Panc1 (cell line): Measurements from ENCODE around the gene PLB1.

ENCODE experiments used
- CTCF ChIP-seq: fragments of 450-650 bp; IDR thresholded peaks from 2 replicates; pipeline ENCODE4 v1.5.1; 2017; ENCODE audit warnings: mild to moderate bottlenecking
- POLR2AphosphoS5 ChIP-seq: IDR thresholded peaks from 2 replicates; pipeline ENCODE4 v1.6.1; 2012; ENCODE audit warnings: mild to moderate bottlenecking, low read depth, low read length, moderate library complexity
- SIN3A ChIP-seq: IDR thresholded peaks from 2 replicates; pipeline ENCODE4 v1.6.1; 2012; ENCODE audit warnings: low read depth, mild to moderate bottlenecking, low read length, moderate library complexity, borderline replicate concordance; ENCODE audit not compliant: insufficient read depth
- TCF7L2 ChIP-seq: IDR thresholded peaks from 2 replicates; pipeline ENCODE4 v1.6.1; 2011; ENCODE audit warnings: mild to moderate bottlenecking, low read depth, low read length, inconsistent platforms
- TF ChIP-seq, protein P1 (sequence below), 2 experiments: IDR thresholded peaks; 2 replicates each; pipeline ENCODE4 v1.6.1; 2011 to 2012; ENCODE audit warnings: low read depth in 2 of 2, control low read depth in 1 of 2, low read length in 1 of 2, mild to moderate bottlenecking in 1 of 2, moderate library complexity in 1 of 2; ENCODE audit not compliant: insufficient read depth in 1 of 2

DNA sequence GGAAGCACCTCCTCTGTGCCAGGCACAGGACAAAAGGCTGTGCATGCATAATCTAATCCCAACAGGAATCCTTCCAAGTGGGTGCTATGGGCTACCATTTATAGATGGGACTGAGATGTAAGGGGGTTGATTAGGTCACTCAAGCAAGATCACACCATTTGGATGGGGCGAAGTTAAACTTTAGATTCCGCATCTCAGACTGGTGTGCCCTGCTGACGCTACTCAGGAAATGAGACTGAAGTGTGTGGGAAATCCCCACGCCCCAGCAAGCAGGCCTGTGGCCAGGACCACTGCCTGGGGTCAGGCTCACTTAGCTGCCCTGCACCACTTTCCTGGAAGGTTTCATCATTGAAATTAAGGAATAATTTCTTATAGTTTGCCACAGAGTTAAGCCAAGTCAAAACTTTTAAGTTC is 185.3 kb downstream of the PLB1 start:
- TF ChIP-seq CTCF (no peak), POLR2AphosphoS5 (no peak), SIN3A (no peak), TCF7L2 (no peak)
- TF ChIP-seq, protein P1, sequence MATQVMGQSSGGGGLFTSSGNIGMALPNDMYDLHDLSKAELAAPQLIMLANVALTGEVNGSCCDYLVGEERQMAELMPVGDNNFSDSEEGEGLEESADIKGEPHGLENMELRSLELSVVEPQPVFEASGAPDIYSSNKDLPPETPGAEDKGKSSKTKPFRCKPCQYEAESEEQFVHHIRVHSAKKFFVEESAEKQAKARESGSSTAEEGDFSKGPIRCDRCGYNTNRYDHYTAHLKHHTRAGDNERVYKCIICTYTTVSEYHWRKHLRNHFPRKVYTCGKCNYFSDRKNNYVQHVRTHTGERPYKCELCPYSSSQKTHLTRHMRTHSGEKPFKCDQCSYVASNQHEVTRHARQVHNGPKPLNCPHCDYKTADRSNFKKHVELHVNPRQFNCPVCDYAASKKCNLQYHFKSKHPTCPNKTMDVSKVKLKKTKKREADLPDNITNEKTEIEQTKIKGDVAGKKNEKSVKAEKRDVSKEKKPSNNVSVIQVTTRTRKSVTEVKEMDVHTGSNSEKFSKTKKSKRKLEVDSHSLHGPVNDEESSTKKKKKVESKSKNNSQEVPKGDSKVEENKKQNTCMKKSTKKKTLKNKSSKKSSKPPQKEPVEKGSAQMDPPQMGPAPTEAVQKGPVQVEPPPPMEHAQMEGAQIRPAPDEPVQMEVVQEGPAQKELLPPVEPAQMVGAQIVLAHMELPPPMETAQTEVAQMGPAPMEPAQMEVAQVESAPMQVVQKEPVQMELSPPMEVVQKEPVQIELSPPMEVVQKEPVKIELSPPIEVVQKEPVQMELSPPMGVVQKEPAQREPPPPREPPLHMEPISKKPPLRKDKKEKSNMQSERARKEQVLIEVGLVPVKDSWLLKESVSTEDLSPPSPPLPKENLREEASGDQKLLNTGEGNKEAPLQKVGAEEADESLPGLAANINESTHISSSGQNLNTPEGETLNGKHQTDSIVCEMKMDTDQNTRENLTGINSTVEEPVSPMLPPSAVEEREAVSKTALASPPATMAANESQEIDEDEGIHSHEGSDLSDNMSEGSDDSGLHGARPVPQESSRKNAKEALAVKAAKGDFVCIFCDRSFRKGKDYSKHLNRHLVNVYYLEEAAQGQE (IDR thresholded peaks at IDR 0.05; ENCODE audit: insufficient read depth in 1 of 2, low read depth in 2 of 2, low read length in 1 of 2) = no peak
